Epithelial cell of prostate (primary cell): ENCODE results near the gene OSGEP.
A peak's percentile ranks its signal among the peaks of the same experiment; 100 is the strongest.

Experiments
- DNase-seq: peaks from one replicate; pipeline ENCODE4 v3.0.0-alpha.2; 2011; ENCODE audit warnings: low read depth, low spot score
- H3K27ac ChIP-seq: fragments of 450-650 bp; 2 replicates; pipeline ENCODE4 v1.5.1; 2017; ENCODE audit warnings: mild to moderate bottlenecking

The OSGEP gene

GRCh38 chr14:20435582-20436362 lies 18.8 kb downstream of the OSGEP start, which contains the start of gene KLHL33:
Gene KLHL33 (minus strand): TSS chr14:20436166. CDS start chr14:20435811, 355 bp downstream.
- H3K27ac ChIP-seq, result no peak within 1 kb of the TSS
- DNase-seq, result no peak

- H3K27ac ChIP-seq, result no peak overlapping the region
- DNase-seq, result no peak
These were observed 19.7 kb downstream of the OSGEP start for GRCh38 chr14:20434701-20435581.

GRCh38 chr14:20429801-20430669 lies 24.6 kb downstream of the OSGEP start:
- no peak overlapping the region for H3K27ac ChIP-seq
- no peak for DNase-seq

- no peak for DNase-seq
- H3K27ac ChIP-seq, result no peak overlapping the region
These were observed 25.8 kb downstream of the OSGEP start for GRCh38 chr14:20428802-20429201.

- DNase-seq, result no peak
- H3K27ac ChIP-seq, result no peak overlapping the region
These were observed 26.6 kb downstream of the OSGEP start for GRCh38 chr14:20428010-20428365.

GRCh38 chr14:20427231-20428009 lies 27.2 kb downstream of the OSGEP start:
- H3K27ac ChIP-seq, result no peak overlapping the region
- no peak for DNase-seq

- no peak for DNase-seq
- no peak overlapping the region for H3K27ac ChIP-seq
These were observed 29.8 kb downstream of the OSGEP start for GRCh38 chr14:20424851-20425250.

- DNase-seq, result no peak
- H3K27ac ChIP-seq, result no peak overlapping the region
These were observed 31.7 kb downstream of the OSGEP start for GRCh38 chr14:20422886-20423285.

- no peak overlapping the region for H3K27ac ChIP-seq
- no peak for DNase-seq
These were observed 33.3 kb downstream of the OSGEP start for GRCh38 chr14:20421267-20421666.

- no peak for DNase-seq
- H3K27ac ChIP-seq, result no peak overlapping the region
These were observed 35.2 kb downstream of the OSGEP start for GRCh38 chr14:20419419-20419818.

GRCh38 chr14:20418501-20418909 lies 36.1 kb downstream of the OSGEP start:
- no peak for DNase-seq
- no peak overlapping the region for H3K27ac ChIP-seq

- no peak for DNase-seq
- H3K27ac ChIP-seq, result no peak overlapping the region
These were observed 37.1 kb downstream of the OSGEP start for GRCh38 chr14:20417250-20418186.

- DNase-seq, result no peak
- H3K27ac ChIP-seq, result no peak overlapping the region
These were observed 38.4 kb downstream of the OSGEP start for GRCh38 chr14:20416223-20416622.

GRCh38 chr14:20415782-20416206 lies 38.8 kb downstream of the OSGEP start:
- H3K27ac ChIP-seq, result no peak overlapping the region
- no peak for DNase-seq

- peak overlapping the region; percentile 95 for H3K27ac ChIP-seq
- no peak for DNase-seq
These were observed 40.9 kb downstream of the OSGEP start for GRCh38 chr14:20413744-20414082.

GRCh38 chr14:20412876-20413743 lies 41.5 kb downstream of the OSGEP start, which contains the start of gene TEP1:
Gene TEP1 (minus strand): TSS chr14:20413501. CDS start chr14:20408439, 5,062 bp downstream.
- DNase-seq, result no peak
- H3K27ac ChIP-seq, result peak within 1 kb of the TSS; percentile 95

GRCh38 chr14:20412411-20412810 lies 42.2 kb downstream of the OSGEP start:
- DNase-seq, result no peak

GRCh38 chr14:20409226-20409625 lies 45.4 kb downstream of the OSGEP start:
- no peak for DNase-seq
- no peak overlapping the region for H3K27ac ChIP-seq

More at GRCh38 chr14:20412411-20412810, 42.2 kb downstream of the OSGEP start:
- H3K27ac ChIP-seq, result peak overlapping the region; percentile 95
